Liver (tissue), 9 donors: ENCODE data around the gene NEK6. TPM values are rescaled to one million over a fixed set of nuclear protein-coding genes. Genes with fewer than 3 reads are reported as not detected.
A peak's percentile ranks its signal among the peaks of the same experiment; 100 is the strongest.

ENCODE experiments used
- DNase-seq: peaks from one replicate; pipeline ENCODE4 v3.0.0-alpha.2; 2017; ENCODE audit warnings: low spot score
- H3K27ac ChIP-seq, 2 donors: one replicate each; pipeline ENCODE4 v1.7.0; 2013; ENCODE audit warnings: inconsistent platforms in 2 of 2, low read length in 2 of 2, control low read depth in 1 of 2, low read depth in 1 of 2, mild to moderate bottlenecking in 1 of 2
- H3K27me3 ChIP-seq, 4 donors: one replicate each; pipeline versions ENCODE4 v1.6.1 to v1.7.0; 2013; ENCODE audit warnings: low read length in 3 of 4, inconsistent platforms in 1 of 4, mild to moderate bottlenecking in 1 of 4, moderate library complexity in 1 of 4; ENCODE audit not compliant: control insufficient read depth in 4 of 4, insufficient read depth in 4 of 4
- H3K36me3 ChIP-seq, 4 donors: one replicate each; pipeline versions ENCODE4 v1.6.1 to v1.7.0; 2013; ENCODE audit warnings: low read length in 3 of 4, mild to moderate bottlenecking in 3 of 4, low read depth in 1 of 4, moderate library complexity in 1 of 4; ENCODE audit not compliant: control insufficient read depth in 4 of 4, insufficient read depth in 3 of 4
- H3K4me1 ChIP-seq, 4 donors: one replicate each; pipeline versions ENCODE4 v1.6.1 to v1.7.0; 2013; ENCODE audit warnings: low read length in 3 of 4, mild to moderate bottlenecking in 3 of 4, moderate library complexity in 1 of 4; ENCODE audit not compliant: control insufficient read depth in 4 of 4, insufficient read depth in 4 of 4
- H3K4me3 ChIP-seq, 3 donors: one replicate each; pipeline versions ENCODE4 v1.6.1 to v1.7.0; 2013; ENCODE audit warnings: low read length in 3 of 3, control low read depth in 1 of 3, low read depth in 1 of 3, mild to moderate bottlenecking in 1 of 3
- H3K9ac ChIP-seq, 2 donors: one replicate each; pipeline ENCODE4 v1.7.0; 2013; ENCODE audit warnings: low read length in 2 of 2, mild to moderate bottlenecking in 2 of 2, moderate library complexity in 2 of 2, control low read depth in 1 of 2, low read depth in 1 of 2
- H3K9me3 ChIP-seq, 4 donors: one replicate each; pipeline versions ENCODE4 v1.6.1 to v1.7.0; 2013; ENCODE audit warnings: low read length in 3 of 4; ENCODE audit not compliant: control insufficient read depth in 4 of 4
- EGR1 ChIP-seq, 2 donors: IDR thresholded peaks; 2 replicates each; pipeline ENCODE4 v1.6.1; 2016 to 2018; ENCODE audit warnings: antibody characterized with exemption in 2 of 2, low read depth in 2 of 2
- FOXA1 ChIP-seq: IDR thresholded peaks from 2 replicates; pipeline ENCODE4 v1.6.1; 2016; ENCODE audit warnings: antibody characterized with exemption
- FOXA2 ChIP-seq: IDR thresholded peaks from 2 replicates; pipeline ENCODE4 v1.6.1; 2016; ENCODE audit warnings: antibody characterized with exemption
- HNF4A ChIP-seq, 2 donors: conservative IDR thresholded peaks; 2 replicates each; pipeline ENCODE4 v1.6.1; 2016; ENCODE audit warnings: antibody characterized with exemption in 2 of 2, mild to moderate bottlenecking in 2 of 2
- HNF4G ChIP-seq: IDR thresholded peaks from 2 replicates; pipeline ENCODE4 v1.6.1; 2016; ENCODE audit warnings: antibody characterized with exemption
- JUND ChIP-seq, 2 donors: IDR thresholded peaks; 2 replicates each; pipeline ENCODE4 v1.6.1; 2016; ENCODE audit warnings: antibody characterized with exemption in 2 of 2
- NR2F2 ChIP-seq: IDR thresholded peaks from 2 replicates; pipeline ENCODE4 v1.6.1; 2016; ENCODE audit warnings: antibody characterized with exemption
- RAD21 ChIP-seq, 2 donors: IDR thresholded peaks; 2 replicates each; pipeline ENCODE4 v1.6.1; 2016; ENCODE audit warnings: antibody characterized with exemption in 2 of 2, mild to moderate bottlenecking in 2 of 2
- RXRA ChIP-seq, 2 donors: IDR thresholded peaks; 2 replicates each; pipeline ENCODE4 v1.6.1; 2017 to 2018; ENCODE audit warnings: antibody characterized with exemption in 2 of 2, mild to moderate bottlenecking in 1 of 2
- SP1 ChIP-seq: IDR thresholded peaks from 2 replicates; pipeline ENCODE4 v1.6.1; 2018; ENCODE audit warnings: antibody characterized with exemption, mild to moderate bottlenecking
- TAF1 ChIP-seq: conservative IDR thresholded peaks from 2 replicates; pipeline ENCODE4 v1.6.1; 2016; ENCODE audit warnings: antibody characterized with exemption, mild to moderate bottlenecking
- YY1 ChIP-seq: IDR thresholded peaks from 2 replicates; pipeline ENCODE4 v1.6.1; 2016; ENCODE audit warnings: antibody characterized with exemption, mild to moderate bottlenecking
- WGBS: extraction: QIAGEN DNeasy Blood & Tissue Kit; methylation state at CpG from one replicate; pipeline ENCODE4 v1.1.7; 2013; 5-methylcytosine and 5-hydroxymethylcytosine counted together
- polyA plus RNA-seq, 2 donors: library from polyadenylated mRNA; stranded (reverse) in 1 of 2; unstranded in 1 of 2; fragments of 200-250 nt in 1 of 2; fragments of >200 nt in 1 of 2; fragmentation: Nextera tagmentation in 1 of 2; extraction: Ambion mirVana in 1 of 2; gene quantifications; one replicate each; pipeline versions ENCODE4 v1.2.1 to v1.2.3, GENCODE V29; 2013 to 2015
- total RNA-seq, 2 donors: library from RNA; depleted of rRNA; stranded (reverse); fragments of >200 nt; gene quantifications; one replicate each; pipeline ENCODE4 v1.2.3, GENCODE V29; 2014
- TF ChIP-seq, protein P1 (sequence below): IDR thresholded peaks from 2 replicates; pipeline ENCODE4 v1.6.1; 2016; ENCODE audit warnings: antibody characterized with exemption
- TF ChIP-seq, protein P2 (sequence below): IDR thresholded peaks from 2 replicates; pipeline ENCODE4 v1.6.1; 2016; ENCODE audit warnings: antibody characterized with exemption, mild to moderate bottlenecking
- TF ChIP-seq, protein P3 (sequence below): IDR thresholded peaks from 2 replicates; pipeline ENCODE4 v1.6.1; 2016; ENCODE audit warnings: antibody characterized with exemption
- TF ChIP-seq, protein P4 (sequence below): fragments of 150-350 bp; IDR thresholded peaks from 2 replicates; pipeline ENCODE4 v1.5.1; 2017; ENCODE audit warnings: improper control_type of control experiment, low read depth, low read length; ENCODE audit not compliant: missing input control
- TF ChIP-seq, protein P5 (sequence below): IDR thresholded peaks from 2 replicates; pipeline ENCODE4 v1.6.1; 2016; ENCODE audit warnings: antibody characterized with exemption
- donor health status: healthy.
- donor health status: healthy.
- donor health status: healthy.
- donor health status: healthy.
- donor health status: healthy.

Gene NEK6
- total and polyA plus RNA-seq, 4 donors: 32.5 to 49.7 (median 42.5) TPM

DNA sequence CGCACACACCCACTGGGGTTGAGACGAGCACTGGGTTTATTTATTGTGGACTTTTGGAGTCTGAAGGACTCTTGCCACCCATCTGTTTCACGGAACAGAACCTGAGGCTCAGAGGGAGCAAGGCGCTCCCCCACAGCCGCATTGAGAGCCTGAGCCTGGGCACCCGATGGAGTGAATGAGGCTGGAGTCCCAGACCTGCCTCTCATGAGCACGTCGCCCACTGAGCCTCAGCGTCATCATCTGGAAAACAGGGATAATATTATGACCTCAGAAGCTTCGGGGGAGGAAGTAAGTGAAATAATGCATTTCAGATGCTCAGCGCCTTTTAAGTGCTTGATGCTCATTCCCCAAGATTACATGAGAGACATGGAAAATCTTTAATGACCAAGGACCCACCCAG, 5.5 kb downstream of the NEK6 start:
- 84% methylated on average over 11 of the region's 11 CpGs for WGBS
- peak overlapping the region in 1 of 2 donors; percentile 66 for H3K9ac ChIP-seq
- no peaks in the 10 kb centered on the region for H3K9me3 ChIP-seq
- no peaks in the 10 kb centered on the region for H3K27me3 ChIP-seq
- H3K4me1 ChIP-seq: peaks cover 21 to 73% (median 45%) of the 10 kb centered on the region in 4 donors
- DNase-seq: no peak
- H3K4me3 ChIP-seq: no peak overlapping the region
- no peaks in the 10 kb centered on the region for H3K36me3 ChIP-seq
- TF ChIP-seq, protein P1, sequence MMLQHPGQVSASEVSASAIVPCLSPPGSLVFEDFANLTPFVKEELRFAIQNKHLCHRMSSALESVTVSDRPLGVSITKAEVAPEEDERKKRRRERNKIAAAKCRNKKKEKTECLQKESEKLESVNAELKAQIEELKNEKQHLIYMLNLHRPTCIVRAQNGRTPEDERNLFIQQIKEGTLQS: no peak
- TF ChIP-seq FOXA2: no peak
- no peak for TF ChIP-seq HNF4G
- TF ChIP-seq, protein P2, sequence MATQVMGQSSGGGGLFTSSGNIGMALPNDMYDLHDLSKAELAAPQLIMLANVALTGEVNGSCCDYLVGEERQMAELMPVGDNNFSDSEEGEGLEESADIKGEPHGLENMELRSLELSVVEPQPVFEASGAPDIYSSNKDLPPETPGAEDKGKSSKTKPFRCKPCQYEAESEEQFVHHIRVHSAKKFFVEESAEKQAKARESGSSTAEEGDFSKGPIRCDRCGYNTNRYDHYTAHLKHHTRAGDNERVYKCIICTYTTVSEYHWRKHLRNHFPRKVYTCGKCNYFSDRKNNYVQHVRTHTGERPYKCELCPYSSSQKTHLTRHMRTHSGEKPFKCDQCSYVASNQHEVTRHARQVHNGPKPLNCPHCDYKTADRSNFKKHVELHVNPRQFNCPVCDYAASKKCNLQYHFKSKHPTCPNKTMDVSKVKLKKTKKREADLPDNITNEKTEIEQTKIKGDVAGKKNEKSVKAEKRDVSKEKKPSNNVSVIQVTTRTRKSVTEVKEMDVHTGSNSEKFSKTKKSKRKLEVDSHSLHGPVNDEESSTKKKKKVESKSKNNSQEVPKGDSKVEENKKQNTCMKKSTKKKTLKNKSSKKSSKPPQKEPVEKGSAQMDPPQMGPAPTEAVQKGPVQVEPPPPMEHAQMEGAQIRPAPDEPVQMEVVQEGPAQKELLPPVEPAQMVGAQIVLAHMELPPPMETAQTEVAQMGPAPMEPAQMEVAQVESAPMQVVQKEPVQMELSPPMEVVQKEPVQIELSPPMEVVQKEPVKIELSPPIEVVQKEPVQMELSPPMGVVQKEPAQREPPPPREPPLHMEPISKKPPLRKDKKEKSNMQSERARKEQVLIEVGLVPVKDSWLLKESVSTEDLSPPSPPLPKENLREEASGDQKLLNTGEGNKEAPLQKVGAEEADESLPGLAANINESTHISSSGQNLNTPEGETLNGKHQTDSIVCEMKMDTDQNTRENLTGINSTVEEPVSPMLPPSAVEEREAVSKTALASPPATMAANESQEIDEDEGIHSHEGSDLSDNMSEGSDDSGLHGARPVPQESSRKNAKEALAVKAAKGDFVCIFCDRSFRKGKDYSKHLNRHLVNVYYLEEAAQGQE: no peak
- no peak for TF ChIP-seq HNF4A (conservative IDR thresholded peaks at IDR 0.05)
- TF ChIP-seq JUND (IDR thresholded peaks at IDR 0.05): no peak
- no peak for TF ChIP-seq RAD21 (IDR thresholded peaks at IDR 0.05)
- no peak for TF ChIP-seq YY1
- TF ChIP-seq, protein P3, sequence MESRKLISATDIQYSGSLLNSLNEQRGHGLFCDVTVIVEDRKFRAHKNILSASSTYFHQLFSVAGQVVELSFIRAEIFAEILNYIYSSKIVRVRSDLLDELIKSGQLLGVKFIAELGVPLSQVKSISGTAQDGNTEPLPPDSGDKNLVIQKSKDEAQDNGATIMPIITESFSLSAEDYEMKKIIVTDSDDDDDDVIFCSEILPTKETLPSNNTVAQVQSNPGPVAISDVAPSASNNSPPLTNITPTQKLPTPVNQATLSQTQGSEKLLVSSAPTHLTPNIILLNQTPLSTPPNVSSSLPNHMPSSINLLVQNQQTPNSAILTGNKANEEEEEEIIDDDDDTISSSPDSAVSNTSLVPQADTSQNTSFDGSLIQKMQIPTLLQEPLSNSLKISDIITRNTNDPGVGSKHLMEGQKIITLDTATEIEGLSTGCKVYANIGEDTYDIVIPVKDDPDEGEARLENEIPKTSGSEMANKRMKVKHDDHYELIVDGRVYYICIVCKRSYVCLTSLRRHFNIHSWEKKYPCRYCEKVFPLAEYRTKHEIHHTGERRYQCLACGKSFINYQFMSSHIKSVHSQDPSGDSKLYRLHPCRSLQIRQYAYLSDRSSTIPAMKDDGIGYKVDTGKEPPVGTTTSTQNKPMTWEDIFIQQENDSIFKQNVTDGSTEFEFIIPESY: no peak
- TF ChIP-seq NR2F2: no peak
- TF ChIP-seq, protein P4, sequence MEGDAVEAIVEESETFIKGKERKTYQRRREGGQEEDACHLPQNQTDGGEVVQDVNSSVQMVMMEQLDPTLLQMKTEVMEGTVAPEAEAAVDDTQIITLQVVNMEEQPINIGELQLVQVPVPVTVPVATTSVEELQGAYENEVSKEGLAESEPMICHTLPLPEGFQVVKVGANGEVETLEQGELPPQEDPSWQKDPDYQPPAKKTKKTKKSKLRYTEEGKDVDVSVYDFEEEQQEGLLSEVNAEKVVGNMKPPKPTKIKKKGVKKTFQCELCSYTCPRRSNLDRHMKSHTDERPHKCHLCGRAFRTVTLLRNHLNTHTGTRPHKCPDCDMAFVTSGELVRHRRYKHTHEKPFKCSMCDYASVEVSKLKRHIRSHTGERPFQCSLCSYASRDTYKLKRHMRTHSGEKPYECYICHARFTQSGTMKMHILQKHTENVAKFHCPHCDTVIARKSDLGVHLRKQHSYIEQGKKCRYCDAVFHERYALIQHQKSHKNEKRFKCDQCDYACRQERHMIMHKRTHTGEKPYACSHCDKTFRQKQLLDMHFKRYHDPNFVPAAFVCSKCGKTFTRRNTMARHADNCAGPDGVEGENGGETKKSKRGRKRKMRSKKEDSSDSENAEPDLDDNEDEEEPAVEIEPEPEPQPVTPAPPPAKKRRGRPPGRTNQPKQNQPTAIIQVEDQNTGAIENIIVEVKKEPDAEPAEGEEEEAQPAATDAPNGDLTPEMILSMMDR: no peak
- no peak for TF ChIP-seq EGR1 (IDR thresholded peaks at IDR 0.05; ENCODE audit: low read depth in 2 of 2)
- peak overlapping the region; percentile 97 to 98 for H3K27ac ChIP-seq

DNA sequence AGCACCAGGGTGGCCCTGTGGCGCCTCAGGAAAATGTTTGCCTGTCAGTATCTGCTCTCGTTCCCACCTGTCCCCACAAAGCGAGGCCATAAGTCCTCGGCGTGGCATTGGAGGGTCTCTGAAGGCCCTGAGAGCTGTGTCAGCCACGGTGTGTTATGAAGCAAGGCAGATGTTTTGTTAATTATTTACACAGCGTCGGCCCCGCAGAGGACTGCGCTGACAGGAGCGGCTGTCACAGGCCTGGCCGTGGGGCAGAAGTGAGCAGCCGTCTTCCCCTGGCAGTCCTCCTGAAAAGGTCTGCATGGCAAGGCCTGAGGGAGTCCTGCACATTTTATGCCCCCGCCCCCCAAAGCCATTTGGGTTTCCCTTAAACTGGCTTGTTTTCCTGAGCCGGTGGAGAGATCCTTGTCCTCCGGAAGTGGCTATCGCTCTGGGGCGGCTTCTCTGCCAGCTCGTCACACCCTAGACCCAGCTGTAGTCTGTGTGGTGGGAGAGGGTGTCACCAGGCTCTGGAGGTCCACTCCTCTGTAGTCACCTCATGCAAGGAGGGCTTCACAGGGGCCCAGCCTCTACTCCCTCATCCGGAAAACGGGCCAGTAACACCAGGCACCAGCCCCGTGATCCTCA, 6.2 kb downstream of the NEK6 start:
- 32% methylated on average over 22 of the region's 22 CpGs for WGBS
- DNase-seq: peak; percentile 32
- Histone ChIP-seq H3K9ac (peak overlapping the region in 1 of 2 donors; percentile 66), H3K27ac (peak overlapping the region; percentile 97 to 98), H3K4me1 (peaks cover 21 to 74% (median 48%) of the 10 kb centered on the region in 4 donors), H3K9me3 (no peaks in the 10 kb centered on the region), H3K36me3 (no peaks in the 10 kb centered on the region), H3K27me3 (no peaks in the 10 kb centered on the region), H3K4me3 (no peak overlapping the region)
- peak in 1 of 2 donors; percentile 7 for TF ChIP-seq RXRA (IDR thresholded peaks at IDR 0.05)
- TF ChIP-seq RAD21 (IDR thresholded peaks at IDR 0.05): peak in 1 of 2 donors; percentile 29
- TF ChIP-seq, protein P2: no peak
- TF ChIP-seq, protein P5, sequence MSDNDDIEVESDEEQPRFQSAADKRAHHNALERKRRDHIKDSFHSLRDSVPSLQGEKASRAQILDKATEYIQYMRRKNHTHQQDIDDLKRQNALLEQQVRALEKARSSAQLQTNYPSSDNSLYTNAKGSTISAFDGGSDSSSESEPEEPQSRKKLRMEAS: peak; percentile 34
- TF ChIP-seq YY1: no peak
- TF ChIP-seq, protein P3: no peak
- TF ChIP-seq NR2F2: no peak
- TF ChIP-seq EGR1 (IDR thresholded peaks at IDR 0.05; ENCODE audit: low read depth in 2 of 2): no peak
- no peak for TF ChIP-seq JUND (IDR thresholded peaks at IDR 0.05)
- TF ChIP-seq SP1: peak; percentile 22
- TF ChIP-seq TAF1: no peak
- peak; percentile 5 to 19 for TF ChIP-seq HNF4A (conservative IDR thresholded peaks at IDR 0.05)
- TF ChIP-seq FOXA1: no peak
